ENCODE data around the gene NUF2.
A peak's percentile ranks its signal among the peaks of the same experiment; 100 is the strongest.
"Not testable (repeated sequence)": the region's sequence is repeated elsewhere in the genome, so short reads cannot be mapped to it uniquely, and the experiment has no call there.

Gene NUF2

GRCh38 chr1:163321311-163322305 is at the start of gene NUF2:
NUF2 (plus strand) TSS chr1:163321954; CDS start chr1:163326052, 4,098 bp downstream.
- peak; percentile 92 to 96 for DNase-seq

DNA sequence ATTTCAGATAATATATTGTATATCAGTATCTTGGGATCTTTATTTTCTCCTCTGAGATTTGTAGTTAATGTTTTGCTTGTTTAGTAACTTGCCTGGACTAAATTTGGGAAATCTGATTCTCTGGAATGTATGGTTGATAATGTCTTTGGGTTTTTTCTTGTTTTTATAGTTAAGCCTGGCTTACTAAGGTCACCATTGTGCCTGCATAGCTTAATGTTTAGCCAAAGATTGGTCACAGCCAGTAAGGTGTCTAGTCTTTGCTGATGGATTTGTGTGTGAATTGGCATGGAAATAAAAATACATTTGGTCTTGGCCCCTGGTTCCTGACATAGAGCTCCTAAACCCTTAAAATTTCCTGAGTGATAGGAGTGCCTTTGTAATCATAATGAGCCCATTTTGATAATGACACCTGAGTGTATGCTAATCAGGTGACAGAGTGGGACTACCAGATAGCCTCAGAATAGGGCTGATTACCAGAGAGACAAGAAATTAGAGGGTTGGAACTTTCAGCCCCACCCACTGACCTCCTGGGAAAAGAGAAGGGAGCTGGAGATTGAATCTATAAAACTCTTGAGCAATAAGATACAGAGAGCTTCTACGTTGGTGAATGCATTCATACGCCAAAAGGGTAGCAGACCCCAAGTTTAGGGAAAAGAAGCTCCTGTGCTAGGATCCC is 47.9 kb upstream of the NUF2 start:
- no peak for DNase-seq

GRCh38 chr1:163275222-163275621 is 46.5 kb upstream of the NUF2 start:
- no peak for DNase-seq

DNA sequence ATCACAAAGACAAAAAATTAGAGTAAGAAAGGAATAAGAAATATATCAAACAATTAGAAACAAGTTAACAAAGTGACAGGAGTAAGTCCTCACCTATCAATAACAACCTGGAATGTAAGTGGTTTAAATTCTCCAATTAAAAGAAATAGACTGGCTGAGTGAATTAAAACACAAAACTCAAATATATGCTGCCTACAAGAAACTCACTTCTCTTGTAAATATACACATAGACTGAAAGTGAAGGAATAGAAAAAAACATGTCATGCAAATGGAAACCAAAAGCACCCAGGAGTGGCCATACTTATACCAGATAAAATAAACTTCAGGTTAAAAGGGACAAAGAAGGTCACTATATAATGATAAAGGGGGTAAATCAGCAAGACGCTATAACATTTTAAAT is 43.2 kb upstream of the NUF2 start:
- no peak for DNase-seq

DNA sequence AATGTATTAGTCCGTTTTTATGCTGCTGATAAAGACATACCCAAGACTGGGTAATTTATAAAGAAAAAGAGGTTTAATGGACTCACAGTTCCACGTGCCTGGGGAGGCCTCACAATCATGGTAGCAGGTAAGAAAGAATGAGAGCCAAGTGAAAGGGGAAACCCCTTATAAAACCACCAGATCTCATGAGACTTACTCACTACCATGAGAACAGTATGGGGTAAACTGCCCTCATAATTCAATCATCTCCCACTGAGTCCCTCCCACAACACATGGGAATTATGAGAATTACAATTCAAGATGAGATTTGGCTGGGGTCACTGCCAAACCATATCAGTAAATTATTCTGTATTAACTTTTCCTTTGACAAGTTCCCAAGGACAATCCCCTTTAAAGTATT is 36.9 kb upstream of the NUF2 start:
- DNase-seq = not testable (repeated sequence)

DNA sequence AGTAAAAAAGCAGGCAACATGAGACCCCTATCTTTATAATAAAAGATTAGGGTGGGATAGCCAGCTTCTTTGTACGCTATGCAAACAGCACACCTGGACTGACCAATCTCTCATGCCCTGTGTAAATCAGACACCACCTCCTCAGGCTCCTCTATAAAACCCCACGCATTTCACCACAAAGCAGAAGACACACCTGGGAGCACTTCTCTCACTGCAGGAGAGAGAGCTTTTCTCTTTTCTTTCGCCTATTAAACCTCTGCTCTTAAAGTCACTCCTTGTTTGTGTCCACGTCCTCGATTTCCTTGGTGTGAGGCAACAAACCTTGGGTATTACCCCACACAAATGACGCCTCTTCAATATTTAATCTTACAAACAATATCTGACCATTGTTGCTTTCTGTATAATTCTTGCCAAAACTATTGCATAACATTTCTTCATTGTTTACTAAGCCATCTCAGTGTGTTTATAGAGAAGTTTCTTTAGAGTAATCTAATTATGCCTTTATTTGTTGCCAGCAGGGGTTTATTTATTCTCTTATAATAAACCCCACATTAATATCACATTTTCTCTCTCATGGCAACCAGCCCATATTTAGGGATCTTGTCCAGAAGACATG is 31.6 kb upstream of the NUF2 start:
- DNase-seq = no peak

DNA sequence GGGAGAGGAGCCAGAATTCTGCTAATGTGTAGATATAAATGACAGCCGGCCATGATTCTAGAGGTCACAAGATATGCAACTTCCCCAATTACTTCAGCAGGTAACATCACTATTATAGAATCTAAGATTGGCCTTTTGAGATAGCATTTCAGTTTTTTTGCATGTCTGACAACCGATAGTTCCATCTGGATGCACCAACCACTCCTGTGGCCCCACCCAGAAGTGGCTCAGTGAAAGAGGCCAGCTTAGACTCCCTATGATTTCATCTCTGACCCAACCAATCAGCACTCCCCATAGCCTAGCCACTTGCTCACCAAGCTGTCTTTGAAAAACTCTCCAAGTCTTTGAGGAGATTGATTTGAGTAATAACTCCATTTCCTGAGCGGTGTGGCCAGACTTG is 30.3 kb upstream of the NUF2 start:
- DNase-seq = no peak

GRCh38 chr1:163292153-163292552 is 29.6 kb upstream of the NUF2 start:
- not testable (repeated sequence) for DNase-seq

DNA sequence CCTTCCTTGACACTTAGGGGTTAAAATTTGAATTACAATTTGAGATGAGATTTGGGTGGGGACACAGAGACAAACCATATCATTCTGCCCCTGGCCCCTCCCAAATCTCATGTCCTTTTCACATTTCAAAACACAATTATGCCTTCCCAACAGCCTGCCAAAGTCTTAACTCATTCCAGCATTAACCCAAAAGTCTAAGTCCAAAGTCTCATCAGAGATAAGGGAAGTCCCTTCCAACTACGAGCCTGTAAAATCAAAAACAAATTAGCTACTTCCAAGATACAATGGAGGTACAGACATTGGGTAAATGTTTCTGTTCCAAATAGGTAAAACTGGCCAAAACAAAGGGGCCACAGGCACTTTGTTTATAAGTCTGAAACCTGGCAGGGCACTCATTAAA is 28.3 kb upstream of the NUF2 start:
- DNase-seq = not testable (repeated sequence)

GRCh38 chr1:163295949-163296348 is 25.8 kb upstream of the NUF2 start:
- no peak for DNase-seq

- no peak for DNase-seq
Observed at GRCh38 chr1:163296504-163297263, 25.1 kb upstream of the NUF2 start.

DNA sequence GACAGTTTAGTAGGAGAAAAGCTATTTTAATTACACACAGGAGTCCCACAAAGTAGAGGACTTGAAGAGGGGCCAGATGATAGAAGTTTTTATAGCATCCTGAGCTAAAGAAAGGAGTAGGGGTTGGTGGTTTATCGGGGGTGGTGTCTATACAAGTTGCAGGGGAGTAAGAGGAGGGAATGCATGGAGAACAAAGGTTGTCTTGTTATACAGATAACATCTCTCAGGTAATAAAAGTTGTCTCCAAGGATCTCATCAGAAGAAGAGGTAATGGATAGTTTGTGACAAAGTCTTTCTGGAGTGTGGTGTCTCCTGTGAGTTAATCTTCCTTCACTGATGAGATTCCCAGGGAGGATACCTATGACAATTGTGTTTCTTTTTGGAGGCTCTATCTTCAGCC is 23.4 kb upstream of the NUF2 start:
- DNase-seq = no peak

GRCh38 chr1:163300568-163300967 is 21.2 kb upstream of the NUF2 start:
- no peak for DNase-seq

DNA sequence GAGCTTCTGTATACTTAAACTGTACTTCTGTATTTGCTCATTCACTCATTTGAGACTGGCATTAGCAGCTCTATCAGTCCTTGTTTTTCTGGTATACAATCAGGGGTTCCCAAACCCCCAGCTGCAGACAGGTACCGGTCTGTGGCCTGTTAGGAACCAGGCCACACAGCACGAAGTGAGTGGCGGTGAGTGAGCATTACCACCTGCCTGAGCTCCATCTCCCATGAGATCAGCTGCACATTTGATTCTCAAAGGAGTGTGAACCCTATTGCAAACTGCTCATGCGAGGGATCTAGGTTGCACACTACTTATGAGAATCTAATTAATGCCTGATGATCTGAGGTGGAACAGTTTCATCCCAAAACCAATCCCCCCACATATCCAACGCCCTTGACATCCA is 18.2 kb upstream of the NUF2 start:
- no peak for DNase-seq

DNA sequence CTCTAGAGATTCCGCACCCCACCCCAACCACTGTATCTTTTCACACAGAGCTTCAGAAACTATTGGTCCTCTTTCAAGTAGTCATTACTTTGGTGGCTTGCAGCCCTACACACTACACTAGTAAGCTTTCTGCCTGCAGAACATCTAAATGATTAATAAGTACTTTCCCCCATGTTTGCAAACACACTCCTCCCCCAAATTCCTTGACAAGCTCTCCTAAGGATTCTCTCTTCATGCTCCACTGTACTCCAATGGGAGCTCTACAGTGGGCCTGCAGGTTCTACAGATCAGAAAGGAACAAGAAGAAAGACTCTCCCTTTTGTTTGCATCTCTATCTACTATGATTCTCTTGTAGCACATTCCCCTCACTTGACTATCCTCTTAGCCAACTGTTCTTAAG is 16.3 kb upstream of the NUF2 start:
- DNase-seq = no peak

DNA sequence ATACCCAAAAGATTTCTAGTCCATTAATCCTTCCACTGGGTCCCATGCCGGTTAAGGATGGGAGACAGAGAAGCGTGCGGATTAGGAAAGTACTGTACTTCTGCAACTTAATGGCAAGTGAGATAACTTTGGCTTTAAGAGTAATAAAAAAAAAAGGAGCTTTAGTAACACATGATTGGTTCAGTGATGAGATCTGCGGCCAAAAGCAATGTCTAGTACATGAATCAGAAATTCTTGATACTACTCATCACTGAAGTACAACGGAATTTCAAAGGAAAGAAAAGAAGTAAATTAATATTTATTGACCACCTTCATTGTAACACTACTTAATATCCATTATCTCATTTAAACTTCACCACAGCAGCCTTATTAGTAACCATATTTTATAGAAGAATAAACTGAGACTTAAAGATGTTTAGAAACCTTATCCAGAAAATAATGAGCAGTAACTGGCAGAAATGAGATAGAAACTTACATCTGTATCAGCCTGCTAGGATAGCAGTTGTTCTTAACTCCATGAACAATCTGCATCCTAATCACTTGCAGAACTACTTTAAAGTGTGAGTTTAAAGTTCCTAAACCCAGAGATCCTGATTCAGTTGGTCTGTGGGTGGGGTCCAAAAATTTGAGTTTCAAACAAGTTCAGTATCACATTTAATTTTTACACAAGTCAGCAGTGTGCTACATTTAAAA is 14.1 kb upstream of the NUF2 start:
- DNase-seq = no peak

GRCh38 chr1:163308811-163309210 is 12.9 kb upstream of the NUF2 start:
- no peak for DNase-seq

- peak in 1 of 2 donors; percentile 1 for DNase-seq
Observed at GRCh38 chr1:163315773-163316374, 5.9 kb upstream of the NUF2 start.

DNA sequence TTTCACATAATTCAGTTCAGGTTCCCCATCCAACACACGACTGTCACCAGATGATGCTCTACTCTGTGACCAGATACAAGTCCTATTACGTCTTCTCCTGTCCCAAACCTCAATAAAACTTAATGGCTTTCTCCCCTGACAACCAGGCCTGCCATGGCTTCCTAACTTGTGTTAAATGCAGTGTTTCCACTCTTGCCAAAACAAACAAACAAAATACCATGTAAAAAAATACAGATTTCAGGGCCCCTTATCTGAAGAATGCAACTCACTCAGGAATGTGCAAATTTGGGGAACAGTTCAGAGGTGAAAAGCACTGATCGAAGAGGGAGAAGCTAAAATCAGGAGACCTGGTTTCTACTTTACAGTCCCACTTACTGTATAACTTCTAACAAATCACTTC is 863 bp upstream of the NUF2 start:
- DNase-seq = no peak

DNA sequence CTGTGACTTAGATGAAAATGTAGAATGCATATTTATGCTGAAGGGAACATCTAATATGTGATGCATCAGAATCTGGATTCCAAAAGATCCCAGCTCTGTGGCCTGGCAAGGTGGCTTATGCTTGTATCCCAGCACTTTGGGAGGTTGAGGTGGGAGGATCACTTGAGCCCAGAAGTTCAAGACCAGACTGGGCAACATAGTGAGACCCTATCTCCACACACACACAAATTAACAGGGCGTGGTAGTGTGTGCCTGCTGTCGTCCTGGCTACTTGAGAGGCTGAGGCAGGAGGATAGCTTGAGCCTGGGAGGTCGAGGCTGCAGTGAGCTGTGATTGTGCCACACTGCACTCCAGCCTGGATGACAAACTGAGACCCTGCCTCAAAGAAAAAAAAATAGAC is 1.6 kb downstream of the NUF2 start:
- not testable (repeated sequence) for DNase-seq

DNA sequence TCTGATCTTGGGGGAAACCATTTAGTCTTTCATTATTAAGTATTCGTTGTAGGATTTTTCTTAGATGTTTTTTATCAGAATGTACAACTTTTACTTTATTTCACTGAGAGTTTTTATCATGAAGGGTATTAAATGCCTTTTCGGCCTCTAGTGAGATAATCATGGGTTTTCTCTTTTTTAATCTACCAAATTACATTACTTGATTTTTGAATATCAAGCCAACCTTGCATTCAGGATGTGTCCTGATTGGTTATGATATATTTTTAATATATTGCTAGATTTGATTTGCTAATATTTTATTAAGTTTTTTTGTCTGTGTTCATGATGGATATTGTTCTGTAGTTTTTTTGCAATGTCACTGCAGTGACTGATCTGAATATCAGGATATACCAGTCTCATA is 9.4 kb downstream of the NUF2 start:
- no peak for DNase-seq

DNA sequence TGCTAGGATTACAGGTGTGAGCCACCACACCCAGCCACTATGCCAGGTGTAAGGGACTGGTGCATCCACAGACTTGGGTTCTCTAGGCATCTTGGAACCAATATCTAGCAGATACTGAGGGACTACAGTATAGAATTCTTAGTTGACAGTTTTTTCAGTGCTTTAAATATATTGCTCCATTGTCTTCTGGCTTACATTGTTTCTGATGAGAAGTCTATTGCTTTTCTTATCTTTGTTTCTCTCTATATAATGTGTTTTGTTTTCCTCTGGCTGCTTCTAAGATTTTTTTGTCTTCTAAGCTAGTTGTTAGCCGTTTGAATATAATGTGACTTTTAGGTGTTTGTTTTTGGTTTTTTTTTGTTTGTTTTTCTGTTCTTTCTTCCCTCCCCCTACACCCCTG is 13.5 kb downstream of the NUF2 start:
- DNase-seq = no peak
